ENCODE data around the gene PSRC1.
A peak's percentile ranks its signal among the peaks of the same experiment; 100 is the strongest.

The PSRC1 gene

GRCh38 chr1:109280862-109281261 lies 2.1 kb downstream of the PSRC1 start:
- ChIA-PET CTCF (no interaction called here), POLR2A (no interaction called here)
- no peak for DNase-seq (ENCODE audit: extremely low spot score)
- TF ChIP-seq, protein P1, sequence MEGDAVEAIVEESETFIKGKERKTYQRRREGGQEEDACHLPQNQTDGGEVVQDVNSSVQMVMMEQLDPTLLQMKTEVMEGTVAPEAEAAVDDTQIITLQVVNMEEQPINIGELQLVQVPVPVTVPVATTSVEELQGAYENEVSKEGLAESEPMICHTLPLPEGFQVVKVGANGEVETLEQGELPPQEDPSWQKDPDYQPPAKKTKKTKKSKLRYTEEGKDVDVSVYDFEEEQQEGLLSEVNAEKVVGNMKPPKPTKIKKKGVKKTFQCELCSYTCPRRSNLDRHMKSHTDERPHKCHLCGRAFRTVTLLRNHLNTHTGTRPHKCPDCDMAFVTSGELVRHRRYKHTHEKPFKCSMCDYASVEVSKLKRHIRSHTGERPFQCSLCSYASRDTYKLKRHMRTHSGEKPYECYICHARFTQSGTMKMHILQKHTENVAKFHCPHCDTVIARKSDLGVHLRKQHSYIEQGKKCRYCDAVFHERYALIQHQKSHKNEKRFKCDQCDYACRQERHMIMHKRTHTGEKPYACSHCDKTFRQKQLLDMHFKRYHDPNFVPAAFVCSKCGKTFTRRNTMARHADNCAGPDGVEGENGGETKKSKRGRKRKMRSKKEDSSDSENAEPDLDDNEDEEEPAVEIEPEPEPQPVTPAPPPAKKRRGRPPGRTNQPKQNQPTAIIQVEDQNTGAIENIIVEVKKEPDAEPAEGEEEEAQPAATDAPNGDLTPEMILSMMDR (IDR thresholded peaks at IDR 0.05; ENCODE audit: control extremely low read depth, extremely low read depth, low read depth, missing control alignments), result no peak

GRCh38 chr1:109279615-109280278 lies 3.2 kb downstream of the PSRC1 start:
- POLR2A ChIA-PET, result no interaction called here
- TF ChIP-seq, protein P1 (IDR thresholded peaks at IDR 0.05; ENCODE audit: control extremely low read depth, extremely low read depth, low read depth, missing control alignments), result no peak
- CTCF ChIA-PET, result interaction anchor here (1.2 to 6.1 kb wide), 12 partner anchors 9 to 252 kb away, joined by 3 to 197 read pairs (median 7); partner anchors contain the start of genes CYB561D1, SARS1 and SORT1
- DNase-seq (ENCODE audit: extremely low spot score), result no peak

DNA sequence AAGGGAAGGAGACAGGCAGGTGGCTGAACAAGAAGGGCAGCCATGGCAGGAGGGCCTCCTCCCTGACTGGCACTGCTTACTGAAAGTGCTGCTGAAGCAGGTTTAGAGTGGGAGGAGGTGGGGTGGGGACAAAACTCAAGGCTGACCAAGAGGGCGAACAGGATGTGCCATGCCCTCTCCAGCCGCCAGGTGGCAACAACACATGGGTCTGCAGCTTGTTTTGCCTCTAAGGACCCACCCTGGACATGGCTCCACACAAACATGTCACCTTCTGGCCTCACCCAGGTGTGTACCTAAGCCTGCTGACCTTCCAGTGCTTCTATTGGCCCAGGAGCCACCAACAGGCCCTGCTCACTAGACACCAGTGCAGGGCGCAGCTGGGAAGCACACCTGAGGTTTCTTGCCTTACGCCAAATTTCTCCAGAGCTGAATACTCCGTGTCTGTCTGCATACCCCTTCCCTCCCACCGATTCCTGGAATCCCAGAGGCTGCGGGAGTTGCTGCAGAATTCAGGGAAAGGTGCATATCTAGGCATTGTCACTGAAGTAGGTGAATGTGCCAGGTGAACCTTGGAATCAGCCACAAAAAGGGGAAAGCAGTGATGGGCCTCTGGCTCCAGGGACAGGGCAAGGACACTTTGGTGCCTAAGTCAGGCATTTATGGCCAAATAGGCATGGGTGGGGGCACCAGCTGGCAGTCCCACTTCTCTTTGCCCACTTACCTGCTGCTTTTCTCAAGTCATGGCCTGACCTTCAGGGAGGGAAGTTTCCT lies 5.3 kb downstream of the PSRC1 start:
- TF ChIP-seq, protein P1 (IDR thresholded peaks at IDR 0.05; ENCODE audit: control extremely low read depth, extremely low read depth, low read depth, missing control alignments), result peak; percentile 91
- DNase-seq (ENCODE audit: extremely low spot score), result peak; percentile 88
- POLR2A ChIA-PET, result interaction anchor here (0.6 kb wide), 1 partner anchor 378 kb away, joined by 4 read pairs; the partner anchor contains the start of gene GSTM4
- CTCF ChIA-PET, result interaction anchor here (0.7 to 6.1 kb wide), 44 partner anchors 8 to 733 kb away, joined by 3 to 197 read pairs (median 4); partner anchors contain the start of genes AMIGO1, ATXN7L2, CELSR2 and CYB561D1

- no peak for DNase-seq (ENCODE audit: extremely low spot score)
- ChIA-PET CTCF (interaction anchor here (0.9 to 6.1 kb wide), 12 partner anchors 10 to 256 kb away, joined by 3 to 197 read pairs (median 9); partner anchors contain the start of genes MYBPHL and SORT1), POLR2A (no interaction called here)
- TF ChIP-seq, protein P1 (IDR thresholded peaks at IDR 0.05; ENCODE audit: control extremely low read depth, extremely low read depth, low read depth, missing control alignments), result no peak
Observed at GRCh38 chr1:109275706-109276345, 7.1 kb downstream of the PSRC1 start.

- TF ChIP-seq, protein P1 (IDR thresholded peaks at IDR 0.05; ENCODE audit: control extremely low read depth, extremely low read depth, low read depth, missing control alignments), result no peak
- ChIA-PET CTCF (interaction anchor here (2.5 to 6.1 kb wide), 2 partner anchors 11 to 124 kb away, joined by 12 to 197 read pairs; partner anchors contain the start of gene SORT1), POLR2A (no interaction called here)
- DNase-seq (ENCODE audit: extremely low spot score), result no peak
Observed at GRCh38 chr1:109274533-109275476, 8.1 kb downstream of the PSRC1 start.

Data from GM10248 (cell line).